Measurements from ENCODE around the gene CD4.

- TF ChIP-seq, protein P1, sequence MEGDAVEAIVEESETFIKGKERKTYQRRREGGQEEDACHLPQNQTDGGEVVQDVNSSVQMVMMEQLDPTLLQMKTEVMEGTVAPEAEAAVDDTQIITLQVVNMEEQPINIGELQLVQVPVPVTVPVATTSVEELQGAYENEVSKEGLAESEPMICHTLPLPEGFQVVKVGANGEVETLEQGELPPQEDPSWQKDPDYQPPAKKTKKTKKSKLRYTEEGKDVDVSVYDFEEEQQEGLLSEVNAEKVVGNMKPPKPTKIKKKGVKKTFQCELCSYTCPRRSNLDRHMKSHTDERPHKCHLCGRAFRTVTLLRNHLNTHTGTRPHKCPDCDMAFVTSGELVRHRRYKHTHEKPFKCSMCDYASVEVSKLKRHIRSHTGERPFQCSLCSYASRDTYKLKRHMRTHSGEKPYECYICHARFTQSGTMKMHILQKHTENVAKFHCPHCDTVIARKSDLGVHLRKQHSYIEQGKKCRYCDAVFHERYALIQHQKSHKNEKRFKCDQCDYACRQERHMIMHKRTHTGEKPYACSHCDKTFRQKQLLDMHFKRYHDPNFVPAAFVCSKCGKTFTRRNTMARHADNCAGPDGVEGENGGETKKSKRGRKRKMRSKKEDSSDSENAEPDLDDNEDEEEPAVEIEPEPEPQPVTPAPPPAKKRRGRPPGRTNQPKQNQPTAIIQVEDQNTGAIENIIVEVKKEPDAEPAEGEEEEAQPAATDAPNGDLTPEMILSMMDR (IDR thresholded peaks at IDR 0.05), result peak in 3 of 6 experiments; percentile 13 to 29 (median 24)
- peak; percentile 60 to 87 for TF ChIP-seq POLR2AphosphoS5 (IDR thresholded peaks at IDR 0.05)
- TF ChIP-seq POLR2A (IDR thresholded peaks at IDR 0.05), result peak in 1 of 4 donors; percentile 59
- no peak for TF ChIP-seq EP300 (IDR thresholded peaks at IDR 0.05)
Observed at GRCh38 chr12:6851921-6852650, 62.8 kb downstream of the CD4 start, which contains the start of gene USP5.

Measured in upper lobe of left lung (tissue), 4 donors.